ENCODE measurements around the gene GUCA1C.

DNA sequence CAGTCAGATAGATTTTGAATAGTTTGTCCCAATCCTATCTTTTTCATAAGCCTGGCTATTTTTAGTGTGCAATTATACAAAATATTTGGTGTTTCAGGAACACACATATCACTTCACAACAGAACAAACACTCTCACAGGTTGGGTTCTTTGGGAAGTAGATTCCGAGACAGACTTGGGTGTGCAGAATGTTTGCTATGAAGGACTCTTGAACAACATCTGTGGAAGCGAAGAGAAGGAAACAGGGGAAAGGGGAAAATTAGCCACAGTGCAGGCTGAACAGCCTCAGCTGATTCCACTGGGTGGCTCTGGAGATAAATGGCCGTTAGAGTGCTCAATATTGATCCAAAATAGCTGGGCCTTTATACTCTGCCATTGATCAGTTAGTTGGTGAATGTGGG, 61.8 kb downstream of the GUCA1C start:
- TF ChIP-seq, protein P1, sequence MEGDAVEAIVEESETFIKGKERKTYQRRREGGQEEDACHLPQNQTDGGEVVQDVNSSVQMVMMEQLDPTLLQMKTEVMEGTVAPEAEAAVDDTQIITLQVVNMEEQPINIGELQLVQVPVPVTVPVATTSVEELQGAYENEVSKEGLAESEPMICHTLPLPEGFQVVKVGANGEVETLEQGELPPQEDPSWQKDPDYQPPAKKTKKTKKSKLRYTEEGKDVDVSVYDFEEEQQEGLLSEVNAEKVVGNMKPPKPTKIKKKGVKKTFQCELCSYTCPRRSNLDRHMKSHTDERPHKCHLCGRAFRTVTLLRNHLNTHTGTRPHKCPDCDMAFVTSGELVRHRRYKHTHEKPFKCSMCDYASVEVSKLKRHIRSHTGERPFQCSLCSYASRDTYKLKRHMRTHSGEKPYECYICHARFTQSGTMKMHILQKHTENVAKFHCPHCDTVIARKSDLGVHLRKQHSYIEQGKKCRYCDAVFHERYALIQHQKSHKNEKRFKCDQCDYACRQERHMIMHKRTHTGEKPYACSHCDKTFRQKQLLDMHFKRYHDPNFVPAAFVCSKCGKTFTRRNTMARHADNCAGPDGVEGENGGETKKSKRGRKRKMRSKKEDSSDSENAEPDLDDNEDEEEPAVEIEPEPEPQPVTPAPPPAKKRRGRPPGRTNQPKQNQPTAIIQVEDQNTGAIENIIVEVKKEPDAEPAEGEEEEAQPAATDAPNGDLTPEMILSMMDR (IDR thresholded peaks at IDR 0.05), result no peak
- TF ChIP-seq POLR2A (IDR thresholded peaks at IDR 0.05), result no peak

Data from thyroid gland (tissue), 4 donors.